Subcutaneous abdominal adipose tissue (tissue), 5 donors: Measurements from ENCODE around the gene HLA-DOA.

Experiments used
- H3K27ac ChIP-seq: one replicate; pipeline ENCODE4 v1.7.0; 2013; ENCODE audit warnings: low read depth, mild to moderate bottlenecking, inconsistent platforms, low read length, moderate library complexity
- H3K27me3 ChIP-seq, 5 donors: one replicate each; pipeline ENCODE4 v1.7.0; 2013; ENCODE audit warnings: low read length in 5 of 5, inconsistent platforms in 1 of 5; ENCODE audit not compliant: control insufficient read depth in 5 of 5, insufficient read depth in 4 of 5
- H3K36me3 ChIP-seq, 5 donors: one replicate each; pipeline ENCODE4 v1.7.0; 2013; ENCODE audit warnings: low read length in 5 of 5; ENCODE audit not compliant: control insufficient read depth in 5 of 5, insufficient read depth in 5 of 5
- H3K4me1 ChIP-seq, 5 donors: one replicate each; pipeline ENCODE4 v1.7.0; 2013; ENCODE audit warnings: low read length in 5 of 5, mild to moderate bottlenecking in 3 of 5, moderate library complexity in 1 of 5; ENCODE audit not compliant: control insufficient read depth in 5 of 5, insufficient read depth in 5 of 5
- H3K4me3 ChIP-seq, 5 donors: one replicate each; pipeline ENCODE4 v1.7.0; 2013; ENCODE audit warnings: low read length in 5 of 5, low read depth in 1 of 5
- H3K9ac ChIP-seq, 5 donors: one replicate each; pipeline ENCODE4 v1.7.0; 2013; ENCODE audit warnings: low read length in 5 of 5, mild to moderate bottlenecking in 4 of 5, moderate library complexity in 3 of 5
- H3K9me3 ChIP-seq, 5 donors: one replicate each; pipeline ENCODE4 v1.7.0; 2013; ENCODE audit warnings: low read length in 5 of 5; ENCODE audit not compliant: control insufficient read depth in 5 of 5
- donor health status: healthy.
- donor health status: healthy.
- donor health status: healthy.
- donor health status: healthy.
- donor health status: healthy.

Gene HLA-DOA

GRCh38 chr6:33030245-33030644 is 20.9 kb upstream of the HLA-DOA start:
- peak overlapping the region; percentile 17 for H3K27ac ChIP-seq
- H3K4me1 ChIP-seq = peaks cover 0 to 14% (median 0%) of the 10 kb centered on the region in 5 donors
- no peak overlapping the region for H3K9ac ChIP-seq
- H3K36me3 ChIP-seq = no peaks in the 10 kb centered on the region
- H3K9me3 ChIP-seq = no peaks in the 10 kb centered on the region
- no peak overlapping the region for H3K4me3 ChIP-seq
- H3K27me3 ChIP-seq = no peaks in the 10 kb centered on the region

- Histone ChIP-seq H3K36me3 (no peaks in the 10 kb centered on the region), H3K4me1 (peaks cover 0 to 14% (median 0%) of the 10 kb centered on the region in 5 donors), H3K9ac (peak overlapping the region in 1 of 5 donors; percentile 33), H3K27ac (peak overlapping the region; percentile 17), H3K27me3 (no peaks in the 10 kb centered on the region), H3K4me3 (no peak overlapping the region), H3K9me3 (no peaks in the 10 kb centered on the region)
Observed at GRCh38 chr6:33029328-33030184, 20.2 kb upstream of the HLA-DOA start.

DNA sequence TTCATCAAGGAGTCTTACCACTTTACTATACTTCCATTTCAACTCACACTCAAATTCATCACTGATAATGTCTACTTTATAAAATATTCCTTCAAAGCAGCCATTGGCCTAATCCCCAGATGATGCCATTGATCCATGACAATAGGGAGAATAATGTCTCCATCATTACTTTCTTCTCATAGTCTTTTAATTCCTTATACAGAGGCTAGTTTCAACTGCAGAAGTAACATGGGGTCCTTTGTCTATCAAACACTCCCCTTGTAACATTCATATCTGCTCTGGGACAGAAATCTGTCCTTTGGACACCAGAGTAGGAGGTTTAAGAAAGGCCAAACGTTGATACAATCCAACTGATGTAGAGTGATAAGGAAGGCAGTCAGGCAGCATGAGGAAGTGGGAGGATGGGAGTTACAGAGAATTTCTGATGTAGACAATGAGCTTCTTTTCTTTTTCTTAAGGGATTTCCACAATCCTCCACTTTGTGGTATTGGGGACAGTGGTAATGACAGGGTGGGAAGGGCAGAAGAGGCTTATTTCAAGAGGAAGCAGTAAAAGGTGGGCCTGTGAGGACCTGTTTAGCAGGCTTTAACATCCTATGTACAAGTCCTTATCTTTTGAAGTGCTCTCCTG is 18.9 kb upstream of the HLA-DOA start:
- no peak overlapping the region for H3K4me3 ChIP-seq
- peaks cover 0 to 14% (median 0%) of the 10 kb centered on the region in 5 donors for H3K4me1 ChIP-seq
- no peaks in the 10 kb centered on the region for H3K9me3 ChIP-seq
- H3K9ac ChIP-seq = no peak overlapping the region
- no peaks in the 10 kb centered on the region for H3K27me3 ChIP-seq
- no peaks in the 10 kb centered on the region for H3K36me3 ChIP-seq
- no peak overlapping the region for H3K27ac ChIP-seq

DNA sequence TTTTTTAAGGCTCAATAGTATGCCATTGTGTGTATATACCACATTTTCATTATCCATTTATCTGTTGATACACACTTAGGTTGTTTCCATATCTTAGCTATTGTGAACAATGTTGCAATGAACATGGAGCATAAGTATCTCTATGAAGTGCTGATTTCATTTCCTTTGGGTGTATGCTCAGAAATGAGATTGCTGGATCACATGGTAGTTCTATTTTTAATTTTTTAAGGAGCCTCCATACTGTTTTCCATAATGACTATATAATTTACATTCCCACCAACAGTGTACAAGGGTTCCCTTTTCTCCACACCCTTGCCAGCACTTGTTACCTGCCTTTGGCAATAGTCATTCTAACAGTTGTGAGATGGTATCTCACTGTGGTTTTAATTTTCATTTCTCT is 15.1 kb upstream of the HLA-DOA start:
- H3K27me3 ChIP-seq = no peaks in the 10 kb centered on the region
- peaks cover 5 to 21% (median 10%) of the 10 kb centered on the region in 5 donors for H3K4me1 ChIP-seq
- no peaks in the 10 kb centered on the region for H3K36me3 ChIP-seq
- H3K9ac ChIP-seq = no peak overlapping the region
- H3K4me3 ChIP-seq = no peak overlapping the region
- H3K27ac ChIP-seq = no peak overlapping the region
- H3K9me3 ChIP-seq = no peaks in the 10 kb centered on the region

GRCh38 chr6:33023536-33023935 is 14.1 kb upstream of the HLA-DOA start:
- no peaks in the 10 kb centered on the region for H3K9me3 ChIP-seq
- H3K27ac ChIP-seq = no peak overlapping the region
- H3K4me1 ChIP-seq = peaks cover 9 to 24% (median 15%) of the 10 kb centered on the region in 5 donors
- H3K36me3 ChIP-seq = no peaks in the 10 kb centered on the region
- H3K27me3 ChIP-seq = no peaks in the 10 kb centered on the region
- no peak overlapping the region for H3K4me3 ChIP-seq
- H3K9ac ChIP-seq = no peak overlapping the region

DNA sequence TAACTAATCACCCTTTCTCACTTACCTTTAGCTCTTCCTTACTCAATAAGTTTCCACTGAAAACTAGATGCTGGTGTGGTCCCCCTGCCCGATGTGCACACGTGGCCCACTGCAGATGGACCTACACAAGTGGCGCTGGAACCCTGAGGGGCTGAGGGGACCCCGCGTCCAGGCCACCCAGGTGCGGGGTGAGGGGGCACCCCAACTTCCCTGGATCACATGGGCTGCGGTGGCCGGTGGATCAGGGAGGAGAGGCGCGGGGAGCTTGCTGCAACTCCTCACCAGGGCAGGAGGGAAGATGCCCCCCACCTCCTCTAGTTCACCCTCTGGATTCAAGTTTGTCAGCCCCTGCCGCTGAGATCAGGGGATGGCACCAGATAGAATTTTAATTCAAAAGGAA is 12.5 kb upstream of the HLA-DOA start:
- Histone ChIP-seq H3K9ac (no peak overlapping the region), H3K36me3 (no peaks in the 10 kb centered on the region), H3K4me1 (peaks cover 9 to 35% (median 15%) of the 10 kb centered on the region in 5 donors), H3K27me3 (peaks cover 0 to 3% (median 0%) of the 10 kb centered on the region in 5 donors), H3K9me3 (no peaks in the 10 kb centered on the region), H3K4me3 (no peak overlapping the region), H3K27ac (no peak overlapping the region)

DNA sequence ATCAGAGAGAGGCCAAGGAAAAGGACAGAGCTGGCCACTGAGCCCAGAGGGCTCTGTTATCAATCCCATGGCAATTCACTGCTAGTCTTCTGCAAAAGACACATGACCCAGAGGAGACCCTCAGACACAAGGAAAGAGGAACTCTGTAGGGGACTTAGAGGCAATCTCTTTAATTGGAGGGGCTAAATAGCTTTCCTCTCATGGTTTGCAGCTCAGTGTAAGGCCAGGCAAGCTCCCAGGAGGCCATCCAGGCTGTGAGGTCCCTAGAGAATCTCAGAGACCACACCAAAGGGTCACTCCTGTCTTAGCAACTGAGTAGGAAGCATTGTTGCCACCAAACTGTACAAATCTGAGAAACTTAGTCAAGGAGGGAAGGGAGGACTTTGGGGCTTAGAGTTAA is 10.0 kb upstream of the HLA-DOA start:
- H3K4me3 ChIP-seq = peak overlapping the region in 4 of 5 donors; percentile 6 to 66 (median 39)
- H3K9me3 ChIP-seq = no peaks in the 10 kb centered on the region
- peaks cover 0 to 6% (median 0%) of the 10 kb centered on the region in 5 donors for H3K27me3 ChIP-seq
- H3K36me3 ChIP-seq = no peaks in the 10 kb centered on the region
- peak overlapping the region; percentile 88 for H3K27ac ChIP-seq
- peak overlapping the region in 4 of 5 donors; percentile 16 to 56 (median 40) for H3K9ac ChIP-seq
- H3K4me1 ChIP-seq = peaks cover 9 to 48% (median 20%) of the 10 kb centered on the region in 5 donors

- Histone ChIP-seq H3K36me3 (no peaks in the 10 kb centered on the region), H3K27ac (peak overlapping the region; percentile 88), H3K4me3 (peak overlapping the region in 4 of 5 donors; percentile 31 to 66 (median 42)), H3K9me3 (no peaks in the 10 kb centered on the region), H3K4me1 (peaks cover 9 to 48% (median 20%) of the 10 kb centered on the region in 5 donors), H3K27me3 (peaks cover 0 to 10% (median 0%) of the 10 kb centered on the region in 5 donors), H3K9ac (peak overlapping the region in 4 of 5 donors; percentile 16 to 59 (median 28))
Observed at GRCh38 chr6:33018904-33019303, 9.5 kb upstream of the HLA-DOA start.

- H3K36me3 ChIP-seq = no peaks in the 10 kb centered on the region
- H3K27me3 ChIP-seq = peaks cover 0 to 15% (median 0%) of the 10 kb centered on the region in 5 donors
- no peak overlapping the region for H3K4me3 ChIP-seq
- H3K4me1 ChIP-seq = peaks cover 9 to 48% (median 20%) of the 10 kb centered on the region in 5 donors
- H3K27ac ChIP-seq = peak overlapping the region; percentile 88
- H3K9ac ChIP-seq = peak overlapping the region in 3 of 5 donors; percentile 25 to 59 (median 32)
- no peaks in the 10 kb centered on the region for H3K9me3 ChIP-seq
Observed at GRCh38 chr6:33018418-33018817, 9.0 kb upstream of the HLA-DOA start.
